IMR-90 (cell line): ENCODE data around the gene VAC14. TPM values are rescaled to one million over a fixed set of nuclear protein-coding genes. Genes with fewer than 3 reads are reported as not detected.

ENCODE experiments used
- ATAC-seq: fragments of 200-7000 bp; cut with Tn5 transposase; 2 replicates; pipeline ENCODE4 v1.9.1; 2020; ENCODE audit warnings: low read depth, mild to moderate bottlenecking, moderate library complexity
- BruUV-seq: library from RNA; stranded (reverse); fragments of 400-500 nt; replicated peaks from 2 replicates; lab custom pipeline; 2021; lab: Mats Ljungman, UMichigan
- CTCF ChIA-PET: fragments of 300-600 bp; formaldehyde crosslinking; extraction: SDS; loops from one replicate; lab custom pipeline; 2021; ENCODE audit warnings: antibody characterized with exemption; lab: Yijun Ruan, JAX
- POLR2A ChIA-PET: fragments of 300-600 bp; sonication (Branson Sonifier 250); formaldehyde crosslinking; loops from one replicate; lab custom pipeline; 2022; ENCODE audit warnings: antibody characterized with exemption; ENCODE audit not compliant: unreplicated experiment; lab: Charles Lee
- DNase-seq: peaks from one replicate; pipeline ENCODE4 v3.0.0; 2013
- H2AFZ ChIP-seq: replicated peaks from 2 replicates; pipeline ENCODE3; 2013; ENCODE audit warnings: low read length, mild to moderate bottlenecking; ENCODE audit not compliant: poor library complexity
- H2AK5ac ChIP-seq: 2 replicates; pipeline ENCODE4 v1.6.1; 2013; ENCODE audit warnings: low read depth, low read length, inconsistent platforms
- H2AK9ac ChIP-seq: replicated peaks from 2 replicates; pipeline ENCODE3; 2013; ENCODE audit warnings: mild to moderate bottlenecking, low read depth, low read length, moderate library complexity; ENCODE audit not compliant: poor library complexity
- H2BK120ac ChIP-seq: 2 replicates; pipeline ENCODE4 v1.6.1; 2013; ENCODE audit warnings: low read depth, low read length, inconsistent platforms
- H2BK15ac ChIP-seq: 3 replicates; pipeline ENCODE4 v1.6.1; 2013; ENCODE audit warnings: low read depth, low read length, inconsistent platforms
- H2BK20ac ChIP-seq: 2 replicates; pipeline ENCODE4 v1.6.1; 2013; ENCODE audit warnings: low read depth, mild to moderate bottlenecking, inconsistent platforms, low read length, moderate library complexity
- H2BK5ac ChIP-seq: 2 replicates; pipeline ENCODE4 v1.6.1; 2013; ENCODE audit warnings: mild to moderate bottlenecking, low read depth, low read length, inconsistent platforms; ENCODE audit not compliant: poor library complexity, severe bottlenecking
- H3K14ac ChIP-seq: replicated peaks from 2 replicates; pipeline ENCODE4 v1.6.1; 2013; ENCODE audit warnings: low read depth, low read length, inconsistent platforms
- H3K18ac ChIP-seq: 2 replicates; pipeline ENCODE4 v1.6.1; 2013; ENCODE audit warnings: low read depth, low read length, control low read depth
- H3K23ac ChIP-seq: 2 replicates; pipeline ENCODE4 v1.6.1; 2013; ENCODE audit warnings: low read depth, low read length, inconsistent platforms
- H3K27ac ChIP-seq: 2 replicates; pipeline ENCODE4 v1.5.1; 2013; ENCODE audit warnings: mild to moderate bottlenecking, control low read depth, low read length; ENCODE audit not compliant: insufficient read depth
- H3K27me3 ChIP-seq: 2 replicates; pipeline ENCODE4 v1.6.1; 2013; ENCODE audit warnings: low read length; ENCODE audit not compliant: control insufficient read depth, insufficient read depth
- H3K36me3 ChIP-seq: 2 replicates; pipeline ENCODE4 v1.6.1; 2013; ENCODE audit warnings: low read length, mixed read lengths; ENCODE audit not compliant: control insufficient read depth, insufficient read depth
- H3K4ac ChIP-seq: 2 replicates; pipeline ENCODE4 v1.6.1; 2013; ENCODE audit warnings: low read depth, low read length, inconsistent platforms
- H3K4me1 ChIP-seq: 2 replicates; pipeline ENCODE4 v1.6.1; 2013; ENCODE audit warnings: low read length, mixed read lengths; ENCODE audit not compliant: control insufficient read depth, insufficient read depth
- H3K4me2 ChIP-seq: 2 replicates; pipeline ENCODE4 v1.6.1; 2013; ENCODE audit warnings: low read depth, mild to moderate bottlenecking, control low read depth, low read length, moderate library complexity
- H3K4me3 ChIP-seq: 2 replicates; pipeline ENCODE4 v1.5.1; 2013; ENCODE audit warnings: low read depth, mild to moderate bottlenecking, control low read depth, low read length, moderate library complexity; ENCODE audit not compliant: insufficient read depth
- H3K56ac ChIP-seq: 2 replicates; pipeline ENCODE4 v1.6.1; 2013; ENCODE audit warnings: low read length, inconsistent platforms; ENCODE audit not compliant: insufficient read depth; ENCODE audit errors: extremely low read depth
- H3K79me1 ChIP-seq, 2 experiments: 2 replicates each; pipeline ENCODE4 v1.6.1; 2013; ENCODE audit warnings: low read length in 2 of 2, inconsistent platforms in 1 of 2, low read depth in 1 of 2
- H3K9ac ChIP-seq: 2 replicates; pipeline ENCODE4 v1.6.1; 2013; ENCODE audit warnings: low read depth, low read length, control low read depth
- H3K9me1 ChIP-seq: 2 replicates; pipeline ENCODE4 v1.6.1; 2013; ENCODE audit warnings: low read length, inconsistent platforms; ENCODE audit not compliant: insufficient read depth
- H3K9me3 ChIP-seq: 2 replicates; pipeline ENCODE4 v1.6.1; 2013; ENCODE audit warnings: low read length; ENCODE audit not compliant: control insufficient read depth, insufficient read depth
- H4K20me1 ChIP-seq: 2 replicates; pipeline ENCODE4 v1.6.1; 2013; ENCODE audit warnings: low read length, inconsistent platforms; ENCODE audit not compliant: insufficient read depth
- H4K5ac ChIP-seq: 2 replicates; pipeline ENCODE4 v1.6.1; 2013; ENCODE audit warnings: mild to moderate bottlenecking, low read depth, low read length, control low read depth
- H4K8ac ChIP-seq, 2 experiments: 2 replicates each; pipeline ENCODE4 v1.6.1; 2013; ENCODE audit warnings: low read depth in 2 of 2, low read length in 2 of 2, control low read depth in 1 of 2, inconsistent platforms in 1 of 2
- H4K91ac ChIP-seq: 2 replicates; pipeline ENCODE4 v1.6.1; 2013; ENCODE audit warnings: low read depth, low read length, inconsistent platforms; ENCODE audit not compliant: insufficient read depth
- CHD1 ChIP-seq: IDR thresholded peaks from 2 replicates; pipeline ENCODE4 v1.6.1; 2012; ENCODE audit warnings: low read depth, low read length, improper control_type of control experiment
- MXI1 ChIP-seq: IDR thresholded peaks from 2 replicates; pipeline ENCODE4 v1.6.1; 2012; ENCODE audit warnings: low read depth, mild to moderate bottlenecking, low read length, moderate library complexity, borderline replicate concordance
- WGBS, 2 experiments: methylation state at CpG; one replicate each; pipeline versions ENCODE4 v1.1.5 to v1.1.7; 2013; ENCODE audit warnings: missing lambda C conversion rate in 2 of 2; ENCODE audit not compliant: insufficient read length in 1 of 2; ENCODE audit errors: extremely low coverage in 2 of 2; 5-methylcytosine and 5-hydroxymethylcytosine counted together
- dilution Hi-C: fragments of 300-500 bp; cut with HindIII; formaldehyde crosslinking; loops from one replicate; pipeline ENCODE4 v1.14.3; 2018; ENCODE audit warnings: low sequenced_read_pairs; ENCODE audit not compliant: unreplicated experiment
- in situ Hi-C: fragments of 300-500 bp; cut with MboI; formaldehyde crosslinking; loops from 3 replicates; pipeline ENCODE4 v1.14.3; 2019; ENCODE audit warnings: low sequenced_read_pairs, inconsistent platforms, mixed read lengths
- intact Hi-C: fragments of 100-400 bp; cut with micrococcal nuclease; formaldehyde crosslinking; loops from 2 replicates; pipeline ENCODE4 v1.10.0; 2022
- polyA plus RNA-seq, 3 experiments: library from polyadenylated mRNA; depleted of rRNA; stranded (reverse); fragments of >200 nt; gene quantifications; 2 replicates each; pipeline ENCODE4 v1.2.3, GENCODE V29; 2012; ENCODE audit warnings: low replicate concordance in 1 of 3
- total RNA-seq: library from RNA; depleted of rRNA; stranded (reverse); fragments of >200 nt; gene quantifications from 2 replicates; pipeline ENCODE4 v1.2.3, GENCODE V29; 2012

The VAC14 gene
- total and polyA plus RNA-seq, 2 of the 4 experiments (the other 2 are of a cell fraction): 21.1 to 40.2 TPM

DNA sequence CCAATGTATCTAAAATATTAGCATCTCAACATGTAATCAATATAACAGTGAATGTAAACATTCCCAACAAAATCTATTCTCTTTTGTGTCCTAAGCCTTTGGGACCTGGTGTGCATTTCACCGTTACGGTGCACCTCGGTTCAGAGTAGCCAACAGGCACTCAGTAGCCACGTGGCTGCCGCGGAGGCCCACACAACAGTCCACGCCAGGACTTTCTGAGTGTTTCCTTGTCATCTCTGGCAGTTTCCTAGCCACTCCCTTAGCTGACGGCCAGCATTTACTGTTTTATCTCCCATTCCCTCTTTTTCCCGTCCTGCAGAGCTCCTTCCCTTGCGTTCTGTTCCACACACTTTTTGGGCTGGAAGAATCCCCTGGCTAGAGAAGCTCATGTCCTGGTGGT, 36.3 kb downstream of the VAC14 start:
- H2BK120ac ChIP-seq: no peak overlapping the region
- H3K14ac ChIP-seq: no peak overlapping the region
- H2BK5ac ChIP-seq: no peak overlapping the region
- dilution Hi-C loops (loop anchor here (10.0 kb wide), 1 partner anchor 90 kb away; no protein-coding TSS in a partner anchor), in situ Hi-C loops (loop anchor here (5.0 kb wide), 1 partner anchor 82 kb away; no protein-coding TSS in a partner anchor), intact Hi-C loops (no loop called here)
- no peak overlapping the region; the same call in 1 of the 2 replicates for H3K4ac ChIP-seq
- H2BK20ac ChIP-seq: no peak overlapping the region
- no peak overlapping the region for H2AK5ac ChIP-seq
- H3K9ac ChIP-seq: no peak overlapping the region
- no peak for DNase-seq
- peaks cover 23% of the 10 kb centered on the region for H3K9me1 ChIP-seq
- ChIA-PET POLR2A (no interaction called here), CTCF (no interaction called here)
- H4K91ac ChIP-seq: no peak overlapping the region
- H3K4me1 ChIP-seq: peaks cover 24% of the 10 kb centered on the region
- no peak overlapping the region for H4K8ac ChIP-seq
- no peaks in the 10 kb centered on the region; the same call in 1 of the 2 replicates for H4K20me1 ChIP-seq
- peaks cover 0 to 16% of the 10 kb centered on the region in 2 experiments; a peak in 1 of 4 replicates for H3K79me1 ChIP-seq
- TF ChIP-seq CHD1 (no peak), MXI1 (no peak)
- H3K36me3 ChIP-seq: peaks cover 22% of the 10 kb centered on the region
- BruUV-seq: no TSS peak
- 89% methylated on average over 10 of the region's 10 CpGs; no CpG with 5 or more reads in 1 of the 2 experiments for WGBS, 2 experiments
- H3K23ac ChIP-seq: no peak overlapping the region
- no peak overlapping the region for H3K27ac ChIP-seq
- no peak overlapping the region for H2AK9ac ChIP-seq
- no peak overlapping the region for H3K56ac ChIP-seq
- ATAC-seq: no peak
- no peak overlapping the region for H3K18ac ChIP-seq
- H3K4me2 ChIP-seq: no peak overlapping the region
- H2AFZ ChIP-seq: no peak overlapping the region
- no peaks in the 10 kb centered on the region for H3K9me3 ChIP-seq
- H4K5ac ChIP-seq: no peak overlapping the region
- H3K4me3 ChIP-seq: no peak overlapping the region
- H2BK15ac ChIP-seq: no peak overlapping the region
- no peaks in the 10 kb centered on the region for H3K27me3 ChIP-seq
